Urinary bladder (tissue), 4 donors: ENCODE results near the gene ARL11. TPM values are rescaled to one million over a fixed set of nuclear protein-coding genes. Genes with fewer than 3 reads are reported as not detected.
A peak's percentile ranks its signal among the peaks of the same experiment; 100 is the strongest.
"Not testable (repeated sequence)": the region's sequence is repeated elsewhere in the genome, so short reads cannot be mapped to it uniquely, and the experiment has no call there.

Experiments used
- DNase-seq: peaks from one replicate; pipeline ENCODE4 v3.0.0-alpha.2; 2015; ENCODE audit errors: extremely low spot score
- H3K27ac ChIP-seq: one replicate; pipeline ENCODE4 v1.5.1; 2013; ENCODE audit warnings: low read depth, mild to moderate bottlenecking, moderate library complexity
- H3K36me3 ChIP-seq: one replicate; pipeline ENCODE4 v1.6.1; 2013; ENCODE audit warnings: mild to moderate bottlenecking, moderate library complexity; ENCODE audit not compliant: insufficient read depth
- H3K4me1 ChIP-seq: one replicate; pipeline ENCODE4 v1.6.1; 2013; ENCODE audit warnings: mild to moderate bottlenecking, moderate library complexity; ENCODE audit not compliant: insufficient read depth
- H3K4me3 ChIP-seq: one replicate; pipeline ENCODE4 v1.5.1; 2013; ENCODE audit warnings: low read depth, low read length
- WGBS: extraction: QIAGEN DNeasy Blood & Tissue Kit; methylation state at CpG from one replicate; pipeline ENCODE4 v1.1.7; 2013; 5-methylcytosine and 5-hydroxymethylcytosine counted together
- polyA plus RNA-seq: library from polyadenylated mRNA; stranded (reverse); fragments of 200-250 nt; gene quantifications from one replicate; pipeline ENCODE4 v1.2.3, GENCODE V29; 2013
- total RNA-seq: library from RNA; depleted of rRNA; stranded (reverse); fragments of >200 nt; gene quantifications from one replicate; pipeline ENCODE4 v1.2.3, GENCODE V29; 2014
- donor health status: healthy with polysubstance abuse.
- donor health status: healthy.

ARL11 gene
- total RNA-seq (0.69 TPM), polyA plus RNA-seq (0.67 TPM)

DNA sequence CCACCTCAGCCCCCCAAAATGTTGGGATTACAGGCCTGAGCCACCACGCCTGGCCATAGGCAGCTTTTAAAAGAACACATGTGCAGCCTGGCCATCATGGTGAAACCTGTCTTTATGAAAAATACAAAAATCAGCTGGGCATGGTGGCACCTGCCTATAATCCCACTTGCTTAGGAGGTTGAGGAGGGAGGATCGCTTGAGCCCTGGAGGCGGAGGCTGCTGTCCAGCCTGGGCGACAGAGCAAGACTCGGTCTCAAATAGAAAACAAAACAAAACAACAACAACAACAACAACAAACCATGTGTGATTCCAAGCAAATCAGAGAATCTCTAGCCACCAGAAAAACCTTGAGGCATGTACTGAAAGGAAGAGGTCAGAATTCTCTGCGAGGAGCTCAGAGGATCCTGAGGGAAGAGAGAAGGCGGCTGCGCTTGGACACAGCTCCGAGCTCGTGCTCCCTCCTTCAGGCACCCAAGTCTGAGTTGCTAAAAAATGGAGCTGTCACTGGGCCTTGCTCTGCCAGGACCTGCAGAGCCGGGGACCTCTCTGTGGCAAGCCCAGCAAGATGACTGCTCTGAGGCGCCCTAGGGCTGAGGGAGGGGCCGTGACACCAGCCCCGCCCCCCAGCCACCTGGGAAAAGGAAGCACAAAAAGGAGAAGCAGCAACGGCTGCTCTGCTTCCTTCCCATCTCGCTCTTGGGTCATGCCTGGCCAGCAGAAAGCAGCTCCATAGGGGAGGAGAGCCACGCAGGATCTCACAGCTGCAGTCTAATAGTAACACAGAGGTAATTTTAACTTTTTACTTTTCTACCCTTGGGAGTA, at the start of gene ARL11:
Gene ARL11 (plus strand): TSS at position 677 of the 822 bp plus-strand sequence. CDS start 1,941 bp downstream, outside the sequence.
- 51% methylated on average over 17 of the region's 17 CpGs for WGBS
- no peak within 1 kb of the TSS for H3K27ac ChIP-seq
- no peak within 1 kb of the TSS for H3K4me3 ChIP-seq
- no peak for DNase-seq
- H3K36me3 ChIP-seq = no peaks in the 10 kb centered on the region
- no peaks in the 10 kb centered on the region for H3K4me1 ChIP-seq

DNA sequence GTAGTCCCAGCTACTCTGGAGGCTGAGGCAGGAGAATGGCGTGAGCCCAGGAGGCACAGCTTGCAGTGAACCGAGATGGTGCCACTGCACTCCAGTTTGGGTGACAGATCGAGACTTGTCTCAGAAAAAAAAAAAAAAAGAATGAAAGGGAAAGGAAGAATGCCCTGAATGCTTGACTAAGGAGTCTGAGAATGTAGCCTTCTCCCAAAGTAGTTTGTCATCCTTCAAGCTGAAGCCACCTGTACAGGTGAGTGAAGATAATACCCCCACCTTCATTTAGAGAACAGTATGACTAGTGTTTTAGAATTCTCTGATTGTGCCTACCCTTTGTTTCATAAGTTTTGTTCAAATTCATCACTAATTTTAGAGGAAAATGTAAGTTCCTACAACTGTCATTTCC, 48.8 kb upstream of the ARL11 start:
- Histone ChIP-seq H3K27ac (no peak overlapping the region), H3K4me1 (no peaks in the 10 kb centered on the region), H3K4me3 (no peak overlapping the region), H3K36me3 (no peaks in the 10 kb centered on the region)
- WGBS = 97% methylated on average over 3 of the region's 3 CpGs
- DNase-seq = no peak

DNA sequence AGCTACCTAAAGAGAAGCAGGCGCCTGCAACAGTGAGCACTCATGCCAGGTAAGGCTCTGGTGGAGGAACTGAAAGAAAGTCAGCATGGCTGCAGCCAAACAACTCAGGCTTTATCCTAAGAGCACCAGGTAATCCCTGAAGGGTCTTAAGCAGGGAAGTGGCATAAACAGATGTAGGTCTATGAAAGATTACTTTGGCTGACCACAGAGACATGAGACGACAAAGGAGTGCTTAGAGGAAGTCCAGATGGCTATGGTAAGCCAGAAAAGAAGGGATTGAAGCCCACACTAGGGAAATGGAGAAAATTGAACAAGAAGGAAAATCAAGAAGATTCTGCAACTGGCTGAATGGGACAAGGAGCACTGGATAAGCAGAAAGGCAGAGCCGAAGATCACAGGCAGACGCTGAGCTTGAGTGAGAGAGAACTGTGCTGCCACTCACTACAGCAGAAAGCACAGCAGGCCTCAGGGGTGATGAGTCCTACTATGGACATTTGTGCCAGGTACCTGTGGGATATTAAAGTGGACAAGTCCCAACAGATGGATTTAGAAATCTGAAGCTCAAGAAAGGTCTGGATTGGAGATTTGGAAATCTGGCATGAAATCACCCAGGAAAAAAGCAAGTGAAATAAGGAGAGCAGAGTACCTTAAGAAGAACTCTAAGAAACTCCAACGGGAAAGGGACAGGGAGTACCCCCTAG, 47.2 kb upstream of the ARL11 start:
- no peak for DNase-seq
- no peak overlapping the region for H3K27ac ChIP-seq
- H3K4me3 ChIP-seq = no peak overlapping the region
- 92% methylated on average over 5 of the region's 5 CpGs for WGBS
- H3K36me3 ChIP-seq = no peaks in the 10 kb centered on the region
- no peaks in the 10 kb centered on the region for H3K4me1 ChIP-seq

DNA sequence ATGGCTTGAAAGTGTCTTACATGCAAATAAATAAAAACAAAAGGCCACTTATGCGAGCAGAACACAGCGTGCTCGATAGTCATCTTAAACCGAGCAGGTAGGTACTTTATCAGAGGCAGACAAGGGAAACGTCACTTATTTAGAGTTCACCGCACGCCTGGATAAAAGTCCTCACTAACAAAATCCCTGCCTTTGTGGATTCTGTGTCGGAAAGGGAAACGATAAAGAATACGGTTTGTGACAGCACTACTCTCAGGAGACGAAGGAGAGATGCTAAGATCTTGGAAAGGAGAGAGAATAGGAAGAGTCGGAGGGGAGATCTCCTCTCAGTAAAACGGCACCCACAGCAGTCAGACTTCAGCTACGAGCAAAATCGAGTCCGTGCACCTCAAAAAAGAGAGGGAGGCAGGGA, 43.5 kb upstream of the ARL11 start:
- Histone ChIP-seq H3K4me3 (peak overlapping the region; percentile 89), H3K4me1 (no peaks in the 10 kb centered on the region), H3K36me3 (no peaks in the 10 kb centered on the region), H3K27ac (peak overlapping the region; percentile 25)
- DNase-seq = no peak
- WGBS = under 1% methylated on average over 16 of the region's 16 CpGs

DNA sequence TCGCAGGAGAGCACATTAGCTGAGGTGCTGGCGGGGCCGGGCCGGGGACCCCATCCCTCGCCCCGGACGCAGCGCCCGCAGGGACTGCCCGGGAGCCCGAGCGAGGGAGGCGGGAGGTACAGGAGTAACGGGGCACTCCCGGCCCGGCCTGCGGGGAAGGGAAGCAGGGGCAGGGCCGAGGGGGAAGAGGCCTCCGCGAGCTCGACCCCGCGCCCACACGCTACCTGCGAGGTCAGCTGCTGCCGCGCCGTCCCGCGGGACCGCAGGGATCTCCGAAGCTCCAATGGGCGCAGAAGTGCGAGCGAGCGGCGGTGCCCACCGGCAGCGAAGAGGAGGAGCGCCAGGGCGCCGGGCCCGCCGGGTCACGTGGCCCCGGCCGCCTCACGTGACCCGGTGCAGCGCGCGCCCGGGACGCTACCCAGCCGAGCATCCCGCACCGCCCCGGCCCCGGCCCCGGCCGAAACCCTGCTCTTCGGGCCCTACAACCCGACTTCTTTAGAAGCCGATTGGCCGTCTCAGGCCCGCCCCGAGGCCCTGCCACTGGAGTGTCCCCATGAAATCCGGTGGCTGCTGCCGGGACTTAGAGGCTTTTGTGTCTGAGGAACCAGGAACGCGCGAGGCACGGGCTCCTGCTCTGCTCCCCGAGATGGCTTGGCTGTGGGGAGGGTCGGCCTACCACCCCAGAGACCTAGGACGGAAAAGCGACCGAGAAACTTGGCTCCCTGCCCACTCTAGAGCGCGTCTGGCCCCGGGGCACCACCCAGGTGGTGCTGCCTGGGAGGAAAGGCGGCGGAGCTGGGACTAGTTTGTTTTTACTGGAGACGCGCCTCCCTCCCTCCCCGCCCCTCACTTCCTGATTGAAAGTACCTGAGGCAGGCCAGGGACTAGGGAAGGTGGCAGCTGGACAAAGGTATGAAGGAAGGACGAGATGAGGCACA, 42.8 kb upstream of the ARL11 start, which contains the start of gene RCBTB1:
Gene RCBTB1 (minus strand): TSS at position 339 of the 938 bp plus-strand sequence. CDS start 18,279 bp downstream, outside the sequence.
- no peaks in the 10 kb centered on the region for H3K4me1 ChIP-seq
- H3K36me3 ChIP-seq = no peaks in the 10 kb centered on the region
- DNase-seq = no peak
- H3K4me3 ChIP-seq = peak within 1 kb of the TSS; percentile 89
- peak within 1 kb of the TSS; percentile 30 for H3K27ac ChIP-seq
- under 1% methylated on average over 87 of the region's 87 CpGs for WGBS

DNA sequence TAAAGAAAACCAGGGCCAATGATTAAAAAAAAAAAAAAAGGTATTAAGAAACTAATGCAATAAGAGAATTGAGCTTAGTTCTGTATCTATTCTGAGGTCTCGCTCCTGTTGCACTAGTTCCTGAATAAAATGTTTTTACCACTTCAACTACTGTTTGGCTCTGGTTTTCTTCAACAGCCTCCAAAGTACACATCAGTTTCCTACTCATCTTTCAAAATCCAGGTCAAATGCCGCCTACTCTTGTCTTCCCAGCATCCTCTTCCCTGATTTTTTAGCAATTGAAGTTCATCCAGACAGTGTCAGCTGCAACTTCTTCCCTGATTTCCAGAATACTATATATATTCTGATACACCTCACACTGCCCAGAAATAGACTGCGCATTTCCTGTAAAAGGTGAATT, 41.6 kb upstream of the ARL11 start:
- Histone ChIP-seq H3K27ac (no peak overlapping the region), H3K4me3 (no peak overlapping the region), H3K4me1 (no peaks in the 10 kb centered on the region), H3K36me3 (no peaks in the 10 kb centered on the region)
- no peak for DNase-seq
- WGBS = 88% methylated on average over 3 of the region's 3 CpGs

DNA sequence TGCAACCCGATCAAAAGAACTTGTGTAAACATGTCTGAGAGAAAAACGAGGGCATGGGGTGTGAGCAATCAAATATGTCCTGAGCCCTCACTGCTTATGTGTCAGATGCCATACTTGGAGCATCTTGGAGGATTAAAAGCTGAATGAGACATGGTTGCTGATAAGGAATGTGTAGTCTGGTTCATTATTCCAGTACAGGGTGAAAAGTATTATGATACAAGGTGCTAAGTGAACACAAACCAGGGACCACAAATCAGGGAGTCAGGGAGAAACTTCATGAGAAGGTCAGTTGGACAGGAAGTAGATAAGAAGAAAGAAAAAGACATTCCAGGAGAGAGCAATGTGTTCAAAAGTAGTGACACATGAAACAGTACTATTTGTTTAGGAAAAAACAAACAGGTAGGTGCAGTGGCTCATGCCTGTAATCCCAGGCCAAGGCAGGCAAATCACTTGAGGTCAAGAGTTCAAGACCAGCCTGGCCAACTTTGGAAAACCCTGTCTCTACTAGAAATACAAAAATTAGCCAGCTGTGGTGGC, 40.9 kb upstream of the ARL11 start:
- Histone ChIP-seq H3K4me3 (no peak overlapping the region), H3K4me1 (no peaks in the 10 kb centered on the region), H3K36me3 (no peaks in the 10 kb centered on the region), H3K27ac (no peak overlapping the region)
- DNase-seq = no peak
- 45% methylated on average over 2 of the region's 2 CpGs for WGBS

DNA sequence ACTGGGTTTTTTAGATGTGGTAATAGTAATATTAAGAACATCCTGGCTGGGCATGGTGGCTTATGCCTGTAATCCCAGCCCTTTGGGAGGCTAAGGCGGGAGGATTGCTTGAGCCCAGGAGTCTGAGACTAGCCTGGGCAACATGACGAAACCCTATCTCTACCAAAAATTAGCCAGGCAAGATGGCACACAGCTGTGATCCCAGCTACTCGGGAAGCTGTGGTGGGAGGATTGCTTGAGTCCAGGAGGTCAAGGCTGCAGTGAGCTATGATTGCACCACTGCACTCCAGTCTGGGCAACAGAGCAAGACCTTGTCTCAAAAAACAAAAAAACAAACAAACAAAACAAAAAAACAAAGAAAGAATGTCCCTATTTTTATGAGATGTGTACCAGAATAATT, 37.6 kb upstream of the ARL11 start:
- H3K27ac ChIP-seq, H3K4me3 ChIP-seq, H3K4me1 ChIP-seq, H3K36me3 ChIP-seq, DNase-seq: not testable (repeated sequence)
- WGBS = 81% methylated on average over 3 of the region's 3 CpGs

DNA sequence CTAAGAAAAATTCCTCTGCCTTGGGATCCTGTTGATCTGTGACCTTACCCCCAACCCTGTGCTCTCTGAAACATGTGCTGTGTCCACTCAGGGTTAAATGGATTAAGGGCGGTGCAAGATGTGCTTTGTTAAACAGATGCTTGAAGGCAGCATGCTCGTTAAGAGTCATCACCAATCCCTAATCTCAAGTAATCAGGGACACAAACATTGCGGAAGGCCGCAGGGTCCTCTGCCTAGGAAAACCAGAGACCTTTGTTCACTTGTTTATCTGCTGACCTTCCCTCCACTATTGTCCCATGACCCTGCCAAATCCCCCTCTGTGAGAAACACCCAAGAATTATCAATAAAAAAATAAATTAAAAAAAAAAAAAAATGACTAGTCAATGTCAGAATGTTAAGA, 34.4 kb upstream of the ARL11 start:
- H3K4me3 ChIP-seq, H3K36me3 ChIP-seq, DNase-seq, H3K4me1 ChIP-seq, H3K27ac ChIP-seq: not testable (repeated sequence)
- 87% methylated on average over 3 of the region's 4 CpGs for WGBS

DNA sequence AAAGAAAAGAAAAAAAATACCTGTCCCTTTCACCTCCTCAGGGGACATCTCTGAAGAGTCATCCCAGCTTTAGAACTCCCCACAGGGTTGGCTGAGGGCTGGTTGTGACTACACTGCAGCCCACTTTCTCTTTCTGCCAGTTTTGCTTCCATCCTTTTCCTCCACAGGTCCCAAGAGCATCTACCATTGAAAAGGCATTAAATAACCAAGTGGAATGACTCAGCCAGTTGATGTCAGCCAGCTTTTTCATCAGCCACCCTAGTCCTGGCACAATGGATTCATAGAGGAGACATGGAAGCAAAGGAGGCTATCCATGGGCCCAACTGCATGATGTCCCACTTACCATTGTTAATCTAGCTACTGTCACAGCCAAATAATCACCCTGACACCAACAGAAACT, 33.7 kb upstream of the ARL11 start:
- Histone ChIP-seq H3K36me3 (no peaks in the 10 kb centered on the region), H3K4me3 (no peak overlapping the region), H3K4me1 (no peaks in the 10 kb centered on the region), H3K27ac (no peak overlapping the region)
- no peak for DNase-seq

DNA sequence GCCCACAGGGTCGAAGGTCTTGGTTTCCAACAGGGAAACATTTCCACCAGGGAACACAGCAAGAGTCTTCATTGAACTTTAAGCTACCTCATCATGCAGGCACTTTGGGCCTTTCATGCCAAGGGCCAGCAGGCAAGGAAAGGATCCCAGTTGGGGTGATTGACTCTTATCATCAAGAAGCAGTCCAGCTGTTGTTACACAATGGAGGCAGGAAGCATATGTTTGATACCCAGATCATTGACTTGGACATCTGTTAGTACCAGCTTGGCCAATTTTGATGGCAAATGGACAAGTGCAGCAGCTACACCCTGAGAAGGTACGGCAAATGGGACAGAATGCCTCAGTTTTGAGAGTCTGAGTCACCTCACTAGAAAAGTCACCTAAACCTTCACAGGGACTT, 32.1 kb upstream of the ARL11 start:
- Histone ChIP-seq H3K4me1 (no peaks in the 10 kb centered on the region), H3K27ac (no peak overlapping the region), H3K4me3 (no peak overlapping the region), H3K36me3 (no peaks in the 10 kb centered on the region)
- no peak for DNase-seq
- WGBS = 50% methylated on average over 2 of the region's 2 CpGs

DNA sequence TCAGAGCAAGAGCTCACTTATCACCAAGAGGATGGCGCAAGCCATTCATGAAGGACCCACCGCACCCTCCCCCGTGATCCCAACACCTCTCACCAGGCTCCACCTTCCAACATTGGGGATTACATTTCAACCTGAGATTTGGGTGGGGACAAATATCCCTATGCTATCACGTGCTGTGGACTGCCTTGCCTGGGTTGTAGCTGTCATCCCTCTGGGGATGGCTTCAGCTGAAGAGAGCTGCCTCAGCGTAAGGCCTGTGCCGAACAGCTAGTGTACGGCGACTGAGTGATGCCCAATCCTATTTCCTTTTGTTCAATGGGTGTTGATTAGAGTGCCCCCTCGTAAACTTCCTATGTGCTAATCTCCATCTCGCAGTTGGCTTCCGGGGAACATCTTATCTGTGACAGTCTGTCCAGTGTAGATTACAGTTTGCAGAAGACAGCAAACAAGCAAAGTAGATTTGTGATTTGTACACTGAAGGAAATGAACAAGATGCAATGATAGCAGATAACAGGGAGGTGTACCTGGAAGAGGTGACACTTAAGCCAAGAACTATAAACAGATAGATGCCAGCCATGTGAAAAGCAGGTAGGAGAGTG, 31.2 kb upstream of the ARL11 start:
- WGBS = 68% methylated on average over 11 of the region's 11 CpGs
- Histone ChIP-seq H3K27ac (no peak overlapping the region), H3K4me3 (no peak overlapping the region), H3K36me3 (no peaks in the 10 kb centered on the region), H3K4me1 (no peaks in the 10 kb centered on the region)
- DNase-seq = no peak

DNA sequence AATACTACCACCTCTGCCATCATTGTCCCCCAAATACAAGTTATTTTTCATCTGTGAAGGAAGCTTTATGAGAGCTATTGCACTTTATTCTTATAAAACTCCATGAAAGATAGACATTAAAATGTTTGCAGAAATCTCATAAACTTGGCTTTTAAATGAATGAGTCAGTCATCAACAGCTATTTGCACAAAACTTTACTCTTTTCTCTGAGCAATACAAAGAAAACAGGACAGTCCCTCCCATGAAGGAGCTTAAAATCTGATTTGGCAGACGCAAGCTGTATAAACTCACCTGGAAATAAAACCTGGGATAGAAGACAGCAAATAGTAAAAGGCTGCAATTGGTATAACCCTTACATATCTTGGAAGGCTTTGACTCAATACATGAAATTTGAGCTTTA, 26.3 kb upstream of the ARL11 start:
- H3K4me3 ChIP-seq = no peak overlapping the region
- 54% methylated on average over 1 of the region's 1 CpG for WGBS
- H3K4me1 ChIP-seq = no peaks in the 10 kb centered on the region
- H3K27ac ChIP-seq = no peak overlapping the region
- no peaks in the 10 kb centered on the region for H3K36me3 ChIP-seq
- peak; percentile 50 for DNase-seq
